ENCODE measurements around the gene KRTAP2-2.
"Not testable (repeated sequence)": the region's sequence is repeated elsewhere in the genome, so short reads cannot be mapped to it uniquely, and the experiment has no call there.

The KRTAP2-2 gene

DNA sequence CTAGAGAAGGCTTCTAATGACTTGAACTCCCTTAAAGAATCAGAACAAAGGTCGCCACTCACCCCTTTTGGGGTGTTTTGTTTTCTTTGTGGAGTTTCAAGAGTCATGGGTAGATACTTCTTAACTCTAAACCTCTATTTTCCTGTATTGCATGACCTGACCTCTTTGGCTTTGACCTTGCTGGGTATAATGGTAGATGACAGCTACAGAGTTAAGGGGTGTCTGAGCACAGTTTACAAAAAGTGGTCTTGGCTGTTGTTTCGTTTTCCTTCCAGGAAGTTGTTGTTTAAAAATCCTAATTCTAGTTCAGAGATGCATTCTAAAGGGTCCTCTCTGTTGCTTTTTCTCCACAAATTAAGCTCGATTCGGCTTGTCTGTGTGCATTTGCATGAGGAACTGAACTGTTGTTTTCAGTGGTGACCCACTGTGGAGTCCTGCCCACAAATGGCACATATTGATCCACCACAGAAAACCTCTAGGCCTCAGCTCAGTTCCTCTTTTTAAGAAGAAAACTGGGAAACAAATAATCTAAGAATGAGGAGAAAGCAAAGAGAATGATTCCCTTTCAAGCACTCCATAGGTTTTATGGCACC is 33.8 kb upstream of the KRTAP2-2 start:
- not testable (repeated sequence) for H2BK12ac ChIP-seq (ENCODE audit: low read length); H3K23ac ChIP-seq (ENCODE audit: low read length); H3K9ac ChIP-seq (ENCODE audit: low read length); H2BK5ac ChIP-seq (ENCODE audit: low read depth, low read length, poor library complexity); H2AFZ ChIP-seq (ENCODE audit: insufficient read depth, low read length, poor library complexity); H3K4ac ChIP-seq (ENCODE audit: low read depth, low read length); H2BK120ac ChIP-seq (ENCODE audit: insufficient read depth, low read length, poor library complexity); H2AK5ac ChIP-seq (ENCODE audit: low read length); H3K14ac ChIP-seq (ENCODE audit: low read length); H4K12ac ChIP-seq (ENCODE audit: low read depth, low read length); DNase-seq; H4K91ac ChIP-seq (ENCODE audit: low read depth, low read length); H3K36me3 ChIP-seq (ENCODE audit: control insufficient read depth in 1 of 2, insufficient read depth in 2 of 2, low read length in 2 of 2); H3K4me3 ChIP-seq (ENCODE audit: low read depth, low read length); H3K79me2 ChIP-seq (ENCODE audit: control insufficient read depth, insufficient read depth, low read length, poor library complexity); H3K79me1 ChIP-seq (ENCODE audit: low read length); H3K4me1 ChIP-seq (ENCODE audit: control insufficient read depth in 1 of 2, insufficient read depth in 2 of 2, low read length in 2 of 2); H4K8ac ChIP-seq (ENCODE audit: low read depth, low read length); H3K9me3 ChIP-seq (ENCODE audit: insufficient read depth, low read depth, low read length); H3K18ac ChIP-seq (ENCODE audit: low read length); H3K4me2 ChIP-seq (ENCODE audit: low read length); H3K27ac ChIP-seq (ENCODE audit: low read depth, low read length); H3K27me3 ChIP-seq (ENCODE audit: insufficient read depth, low read length)
- no CpG with 5 or more reads among the region's 4 CpGs for WGBS (ENCODE audit: extremely low coverage, insufficient coverage, insufficient read length)

DNA sequence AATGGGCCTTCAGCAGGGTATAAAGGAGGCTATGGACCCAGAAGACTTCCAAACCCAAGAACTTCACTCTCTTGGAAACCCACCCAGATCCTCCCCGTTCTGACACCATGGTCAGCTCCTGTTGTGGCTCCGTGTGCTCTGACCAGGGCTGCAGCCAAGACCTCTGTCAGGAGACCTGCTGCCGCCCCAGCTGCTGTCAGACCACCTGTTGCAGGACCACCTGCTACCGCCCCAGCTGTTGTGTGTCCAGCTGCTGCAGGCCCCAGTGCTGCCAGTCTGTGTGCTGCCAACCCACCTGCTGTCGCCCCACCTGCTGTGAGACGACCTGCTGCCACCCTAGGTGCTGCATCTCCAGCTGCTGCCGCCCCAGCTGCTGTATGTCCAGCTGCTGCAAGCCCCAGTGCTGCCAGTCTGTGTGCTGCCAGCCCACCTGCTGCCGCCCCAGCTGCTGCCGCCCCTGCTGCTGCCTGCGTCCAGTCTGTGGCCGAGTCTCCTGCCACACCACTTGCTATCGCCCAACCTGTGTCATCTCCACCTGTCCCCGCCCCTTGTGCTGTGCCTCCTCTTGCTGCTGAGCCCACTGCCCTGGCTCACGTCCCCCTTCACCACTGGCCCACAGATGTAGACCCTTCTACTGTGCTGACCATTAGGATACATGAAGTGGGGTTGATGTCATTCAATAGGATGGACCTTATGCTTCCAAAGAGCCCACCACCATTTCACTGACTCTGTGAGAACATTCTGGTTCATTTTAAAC is 29.2 kb upstream of the KRTAP2-2 start, which contains the start of gene KRTAP4-7:
TSS of gene KRTAP4-7 (plus strand) at position 51 of the 757 bp plus-strand sequence. CDS start at position 108, 57 bp downstream.
- H3K14ac ChIP-seq (ENCODE audit: low read length); H3K4me2 ChIP-seq (ENCODE audit: low read length); H3K27me3 ChIP-seq (ENCODE audit: insufficient read depth, low read length); H4K91ac ChIP-seq (ENCODE audit: low read depth, low read length); H3K4me3 ChIP-seq (ENCODE audit: low read depth, low read length); H2AFZ ChIP-seq (ENCODE audit: insufficient read depth, low read length, poor library complexity); H3K4ac ChIP-seq (ENCODE audit: low read depth, low read length); H4K12ac ChIP-seq (ENCODE audit: low read depth, low read length); H3K79me2 ChIP-seq (ENCODE audit: control insufficient read depth, insufficient read depth, low read length, poor library complexity); H4K8ac ChIP-seq (ENCODE audit: low read depth, low read length); H2BK120ac ChIP-seq (ENCODE audit: insufficient read depth, low read length, poor library complexity); H2BK12ac ChIP-seq (ENCODE audit: low read length); H3K79me1 ChIP-seq (ENCODE audit: low read length); H2AK5ac ChIP-seq (ENCODE audit: low read length); H3K9ac ChIP-seq (ENCODE audit: low read length); H3K23ac ChIP-seq (ENCODE audit: low read length); H3K4me1 ChIP-seq (ENCODE audit: control insufficient read depth in 1 of 2, insufficient read depth in 2 of 2, low read length in 2 of 2); H2BK5ac ChIP-seq (ENCODE audit: low read depth, low read length, poor library complexity); H3K9me3 ChIP-seq (ENCODE audit: insufficient read depth, low read depth, low read length); H3K27ac ChIP-seq (ENCODE audit: low read depth, low read length); H3K36me3 ChIP-seq (ENCODE audit: control insufficient read depth in 1 of 2, insufficient read depth in 2 of 2, low read length in 2 of 2); H3K18ac ChIP-seq (ENCODE audit: low read length); DNase-seq: not testable (repeated sequence)
- no CpG with 5 or more reads among the region's 14 CpGs for WGBS (ENCODE audit: extremely low coverage, insufficient coverage, insufficient read length)

DNA sequence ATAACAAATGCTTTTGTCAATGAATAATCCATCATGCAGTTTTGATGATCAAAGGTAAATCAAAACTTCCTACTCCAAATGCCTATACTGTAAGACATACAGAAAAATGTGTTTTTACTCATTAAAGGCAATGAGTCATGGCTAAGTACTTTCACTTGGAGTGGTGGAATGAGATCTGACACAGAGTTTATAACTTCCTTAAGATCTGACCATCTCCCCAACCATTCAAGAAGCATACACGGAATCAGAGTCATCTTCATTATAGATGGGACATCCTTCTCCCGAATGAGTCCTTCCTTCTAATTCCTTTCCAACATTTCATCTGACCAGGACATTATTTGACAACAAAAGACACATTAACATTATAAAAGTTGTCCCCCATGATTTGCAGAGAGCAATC is 28.4 kb upstream of the KRTAP2-2 start:
- not testable (repeated sequence) for H2BK120ac ChIP-seq (ENCODE audit: insufficient read depth, low read length, poor library complexity); H2AK5ac ChIP-seq (ENCODE audit: low read length); H3K14ac ChIP-seq (ENCODE audit: low read length); H4K91ac ChIP-seq (ENCODE audit: low read depth, low read length); H3K23ac ChIP-seq (ENCODE audit: low read length); H3K79me1 ChIP-seq (ENCODE audit: low read length); H2BK12ac ChIP-seq (ENCODE audit: low read length); H3K79me2 ChIP-seq (ENCODE audit: control insufficient read depth, insufficient read depth, low read length, poor library complexity); H3K27me3 ChIP-seq (ENCODE audit: insufficient read depth, low read length); H3K9me3 ChIP-seq (ENCODE audit: insufficient read depth, low read depth, low read length); H3K36me3 ChIP-seq (ENCODE audit: control insufficient read depth in 1 of 2, insufficient read depth in 2 of 2, low read length in 2 of 2); H3K27ac ChIP-seq (ENCODE audit: low read depth, low read length); H4K8ac ChIP-seq (ENCODE audit: low read depth, low read length); H3K4me2 ChIP-seq (ENCODE audit: low read length); H3K18ac ChIP-seq (ENCODE audit: low read length); H3K4me1 ChIP-seq (ENCODE audit: control insufficient read depth in 1 of 2, insufficient read depth in 2 of 2, low read length in 2 of 2); H3K9ac ChIP-seq (ENCODE audit: low read length); H3K4ac ChIP-seq (ENCODE audit: low read depth, low read length); H2AFZ ChIP-seq (ENCODE audit: insufficient read depth, low read length, poor library complexity); H2BK5ac ChIP-seq (ENCODE audit: low read depth, low read length, poor library complexity); H3K4me3 ChIP-seq (ENCODE audit: low read depth, low read length); H4K12ac ChIP-seq (ENCODE audit: low read depth, low read length)
- DNase-seq: peak in 1 of 2 donors; percentile 44
- WGBS (ENCODE audit: extremely low coverage, insufficient coverage, insufficient read length): no CpG with 5 or more reads among the region's 2 CpGs

DNA sequence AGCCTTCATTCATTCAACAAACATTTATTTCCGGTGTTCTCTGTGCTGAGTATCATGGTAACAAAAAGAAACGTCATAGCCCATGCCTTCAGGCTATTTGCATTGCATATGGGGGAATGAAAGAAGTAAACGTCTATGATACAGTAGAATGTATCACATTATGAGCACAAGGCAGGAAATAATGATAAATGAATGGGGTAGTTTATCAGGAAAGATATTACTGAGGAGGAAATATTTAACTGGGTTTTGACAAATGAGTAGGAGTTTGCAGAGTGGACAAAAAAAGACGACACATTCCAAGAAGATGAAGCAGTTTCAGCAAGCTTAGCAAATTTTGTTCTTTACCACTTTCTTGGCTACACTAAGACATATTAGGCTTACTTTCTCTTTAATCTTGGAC is 27.6 kb upstream of the KRTAP2-2 start:
- no peaks in the 10 kb centered on the region for H3K27me3 ChIP-seq (ENCODE audit: insufficient read depth, low read length)
- no peak overlapping the region for H3K14ac ChIP-seq (ENCODE audit: low read length)
- H2BK5ac ChIP-seq (ENCODE audit: low read depth, low read length, poor library complexity): no peak overlapping the region
- no peak overlapping the region for H3K18ac ChIP-seq (ENCODE audit: low read length)
- peak; percentile 38 to 70 for DNase-seq
- H4K8ac ChIP-seq (ENCODE audit: low read depth, low read length): no peak overlapping the region
- no peak overlapping the region for H2BK120ac ChIP-seq (ENCODE audit: insufficient read depth, low read length, poor library complexity)
- H3K9me3 ChIP-seq (ENCODE audit: insufficient read depth, low read depth, low read length): no peaks in the 10 kb centered on the region
- no peak overlapping the region for H2AFZ ChIP-seq (ENCODE audit: insufficient read depth, low read length, poor library complexity)
- H3K36me3 ChIP-seq (ENCODE audit: control insufficient read depth in 1 of 2, insufficient read depth in 2 of 2, low read length in 2 of 2): no peaks in the 10 kb centered on the region
- no peaks in the 10 kb centered on the region for H3K79me2 ChIP-seq (ENCODE audit: control insufficient read depth, insufficient read depth, low read length, poor library complexity)
- H4K91ac ChIP-seq (ENCODE audit: low read depth, low read length): no peak overlapping the region
- H4K12ac ChIP-seq (ENCODE audit: low read depth, low read length): no peak overlapping the region
- no peak overlapping the region for H2BK12ac ChIP-seq (ENCODE audit: low read length)
- H3K9ac ChIP-seq (ENCODE audit: low read length): no peak overlapping the region
- H3K27ac ChIP-seq (ENCODE audit: low read depth, low read length): no peak overlapping the region
- no peak overlapping the region for H3K4me3 ChIP-seq (ENCODE audit: low read depth, low read length)
- no peak overlapping the region for H3K4me2 ChIP-seq (ENCODE audit: low read length)
- H2AK5ac ChIP-seq (ENCODE audit: low read length): no peak overlapping the region
- no peaks in the 10 kb centered on the region for H3K4me1 ChIP-seq (ENCODE audit: control insufficient read depth in 1 of 2, insufficient read depth in 2 of 2, low read length in 2 of 2)
- no peak overlapping the region for H3K4ac ChIP-seq (ENCODE audit: low read depth, low read length)
- WGBS (ENCODE audit: extremely low coverage, insufficient coverage, insufficient read length): no CpG with 5 or more reads among the region's 4 CpGs
- no peaks in the 10 kb centered on the region for H3K79me1 ChIP-seq (ENCODE audit: low read length)
- H3K23ac ChIP-seq (ENCODE audit: low read length): no peak overlapping the region
